Aortic smooth muscle cell (primary cell): ENCODE measurements around the gene COX17. TPM values are rescaled to one million over a fixed set of nuclear protein-coding genes. Genes with fewer than 3 reads are reported as not detected.

ENCODE experiments used
- total RNA-seq: library from RNA; depleted of rRNA; stranded (reverse); fragments of >200 nt; gene quantifications from 2 replicates; pipeline ENCODE4 v1.2.3, GENCODE V29; 2014

Gene COX17, protein sequence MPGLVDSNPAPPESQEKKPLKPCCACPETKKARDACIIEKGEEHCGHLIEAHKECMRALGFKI
- total RNA-seq: 23.1 and 32.6 TPM in 2 replicates

GRCh38 chr3:119676771-119677640 is at the start of gene COX17:
Gene COX17 (minus strand): TSS chr3:119677406. CDS start chr3:119677310, 96 bp downstream.

GRCh38 chr3:119702530-119703527 is 25.6 kb upstream of the COX17 start, which contains the start of gene CFAP91:
Gene CFAP91 (plus strand): TSS chr3:119703022. CDS start chr3:119703099, 77 bp downstream.

GRCh38 chr3:119660474-119661440 is 16.4 kb downstream of the COX17 start, which contains the start of gene POPDC2:
Gene POPDC2 (minus strand): TSS chr3:119660589. CDS start chr3:119660423, 166 bp downstream.

Other genes starting within 250 kb of the COX17 start
- 47.7 and 50.1 TPM in 2 replicates for gene TMEM39A, start 213.8 kb downstream of the COX17 start, total RNA-seq
- 21.1 and 21.8 TPM in 2 replicates for gene POGLUT1, start 208.4 kb downstream of the COX17 start, total RNA-seq
- 49.1 and 53.8 TPM in 2 replicates for gene TIMMDC1, start 178.9 kb downstream of the COX17 start, total RNA-seq
- gene CD80, start 117.8 kb downstream of the COX17 start, total RNA-seq: 0.13 TPM in 1 of 2 replicates, not detected in the other
- 3.6 and 4.0 TPM in 2 replicates for gene ADPRH, start 97.9 kb downstream of the COX17 start, total RNA-seq
- gene PLA1A, start 79.5 kb downstream of the COX17 start, total RNA-seq: 0.25 TPM in 1 of 2 replicates, not detected in the other
- gene POPDC2, start 16.8 kb downstream of the COX17 start, total RNA-seq: 0.25 and 0.40 TPM in 2 replicates
- gene CFAP91, start 25.6 kb upstream of the COX17 start, total RNA-seq: 0.68 and 0.79 TPM in 2 replicates
- under 0.01 and 0.06 TPM in 2 replicates for gene NR1I2, start 104.7 kb upstream of the COX17 start, total RNA-seq